ENCODE measurements around the gene OR8J3.

Gene OR8J3

DNA sequence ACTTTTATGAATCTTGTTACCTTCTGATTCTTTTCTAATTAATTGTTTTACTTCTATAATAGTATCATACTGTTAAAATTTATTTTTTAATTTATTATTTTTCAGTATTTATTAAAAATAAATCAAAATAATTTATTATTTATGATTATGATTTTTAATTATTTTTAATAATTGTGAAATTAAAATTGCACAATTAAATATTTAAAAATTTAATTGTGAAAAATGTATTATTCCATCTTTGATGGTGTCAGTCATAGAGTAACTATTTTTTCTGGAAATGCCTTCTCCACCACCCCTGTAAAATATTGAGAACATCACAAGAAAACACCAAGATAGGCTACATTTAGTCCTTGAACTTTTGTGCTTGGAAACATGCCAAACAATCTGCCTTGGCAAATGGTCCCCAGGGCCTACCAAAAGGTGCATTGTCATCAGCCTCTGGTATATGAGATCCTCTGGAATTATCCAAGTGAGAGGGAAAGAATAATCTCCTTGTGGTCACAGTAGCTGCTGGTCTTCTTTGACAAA lies 36.7 kb downstream of the OR8J3 start, which contains the start of gene OR8H2:
Gene OR8H2 (plus strand): TSS at position 478 of the 528 bp plus-strand sequence. CDS start 1,356 bp downstream, outside the sequence.
- TF ChIP-seq, protein P1, sequence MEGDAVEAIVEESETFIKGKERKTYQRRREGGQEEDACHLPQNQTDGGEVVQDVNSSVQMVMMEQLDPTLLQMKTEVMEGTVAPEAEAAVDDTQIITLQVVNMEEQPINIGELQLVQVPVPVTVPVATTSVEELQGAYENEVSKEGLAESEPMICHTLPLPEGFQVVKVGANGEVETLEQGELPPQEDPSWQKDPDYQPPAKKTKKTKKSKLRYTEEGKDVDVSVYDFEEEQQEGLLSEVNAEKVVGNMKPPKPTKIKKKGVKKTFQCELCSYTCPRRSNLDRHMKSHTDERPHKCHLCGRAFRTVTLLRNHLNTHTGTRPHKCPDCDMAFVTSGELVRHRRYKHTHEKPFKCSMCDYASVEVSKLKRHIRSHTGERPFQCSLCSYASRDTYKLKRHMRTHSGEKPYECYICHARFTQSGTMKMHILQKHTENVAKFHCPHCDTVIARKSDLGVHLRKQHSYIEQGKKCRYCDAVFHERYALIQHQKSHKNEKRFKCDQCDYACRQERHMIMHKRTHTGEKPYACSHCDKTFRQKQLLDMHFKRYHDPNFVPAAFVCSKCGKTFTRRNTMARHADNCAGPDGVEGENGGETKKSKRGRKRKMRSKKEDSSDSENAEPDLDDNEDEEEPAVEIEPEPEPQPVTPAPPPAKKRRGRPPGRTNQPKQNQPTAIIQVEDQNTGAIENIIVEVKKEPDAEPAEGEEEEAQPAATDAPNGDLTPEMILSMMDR (IDR thresholded peaks at IDR 0.05) = no peak
- no peak within 1 kb of the TSS for H3K4me3 ChIP-seq (ENCODE audit: low read depth in 1 of 2, low read length in 1 of 2)
- no peaks in the 10 kb centered on the region for H3K9me3 ChIP-seq
- no peaks in the 10 kb centered on the region for H3K4me1 ChIP-seq (ENCODE audit: control insufficient read depth in 1 of 2, insufficient read depth in 1 of 2, low read depth in 1 of 2, low read length in 1 of 2)
- H3K36me3 ChIP-seq = no peaks in the 10 kb centered on the region
- no peak within 1 kb of the TSS for H3K27ac ChIP-seq
- H3K27me3 ChIP-seq = no peaks in the 10 kb centered on the region

DNA sequence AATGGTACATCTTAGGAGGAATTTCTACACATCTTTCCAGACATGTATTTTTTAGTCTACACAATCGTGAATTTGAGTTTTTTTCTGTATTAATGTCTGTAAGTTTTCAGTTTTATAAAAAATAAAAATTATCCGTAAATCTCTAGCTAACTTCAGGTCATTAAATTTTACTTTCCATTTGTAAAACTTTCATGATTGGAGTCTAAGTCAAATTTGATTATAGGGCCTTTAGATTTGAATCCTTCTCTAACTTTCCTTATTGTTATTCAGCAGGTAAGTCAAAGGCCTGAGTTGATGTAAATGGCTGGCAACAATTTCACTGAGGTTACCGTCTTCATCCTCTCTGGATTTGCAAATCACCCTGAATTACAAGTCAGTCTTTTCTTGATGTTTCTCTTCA lies 47.0 kb downstream of the OR8J3 start, which contains the start of gene OR8I2:
Gene OR8I2 (plus strand): TSS at position 301 of the 400 bp plus-strand sequence. CDS start 0 bp downstream, at position 301.
- no peak within 1 kb of the TSS for H3K27ac ChIP-seq
- H3K4me3 ChIP-seq (ENCODE audit: low read depth in 1 of 2, low read length in 1 of 2) = no peak within 1 kb of the TSS
- H3K36me3 ChIP-seq = no peaks in the 10 kb centered on the region
- TF ChIP-seq, protein P1 (IDR thresholded peaks at IDR 0.05) = no peak
- H3K9me3 ChIP-seq = no peaks in the 10 kb centered on the region
- no peaks in the 10 kb centered on the region for H3K4me1 ChIP-seq (ENCODE audit: control insufficient read depth in 1 of 2, insufficient read depth in 1 of 2, low read depth in 1 of 2, low read length in 1 of 2)
- H3K27me3 ChIP-seq = no peaks in the 10 kb centered on the region

DNA sequence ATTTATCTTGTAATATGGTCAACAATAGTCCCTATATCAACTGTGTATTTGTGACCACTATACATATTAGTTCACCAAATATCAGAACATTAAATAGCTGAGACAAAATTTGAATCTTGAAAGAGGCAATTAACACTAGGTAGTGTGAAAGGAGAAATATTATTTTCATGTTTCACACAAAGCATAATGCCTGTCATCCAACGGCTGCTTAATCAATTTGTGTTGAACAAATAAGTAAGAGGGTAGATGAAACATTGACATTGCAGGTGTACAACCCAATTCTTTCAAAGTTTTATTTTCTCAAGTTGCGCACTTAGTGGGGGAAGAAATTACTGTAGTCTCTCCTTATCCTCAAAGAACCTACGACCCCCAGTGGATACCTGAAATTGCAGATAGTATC lies 50.3 kb downstream of the OR8J3 start:
- TF ChIP-seq, protein P1 (IDR thresholded peaks at IDR 0.05) = no peak
- H3K4me1 ChIP-seq (ENCODE audit: control insufficient read depth in 1 of 2, insufficient read depth in 1 of 2, low read depth in 1 of 2, low read length in 1 of 2) = no peaks in the 10 kb centered on the region
- no peaks in the 10 kb centered on the region for H3K27me3 ChIP-seq
- no peak overlapping the region for H3K27ac ChIP-seq
- no peak overlapping the region for H3K4me3 ChIP-seq (ENCODE audit: low read depth in 1 of 2, low read length in 1 of 2)
- no peaks in the 10 kb centered on the region for H3K36me3 ChIP-seq
- H3K9me3 ChIP-seq = no peaks in the 10 kb centered on the region
